Right renal pelvis (tissue), 4 donors: ENCODE measurements around the gene LRRC4. TPM values are rescaled to one million over a fixed set of nuclear protein-coding genes. Genes with fewer than 3 reads are reported as not detected.

Experiments used
- DNase-seq, 4 donors: peaks; one replicate each; pipeline ENCODE4 v3.0.0-alpha.2; 2013; ENCODE audit warnings: low read depth in 4 of 4, low spot score in 3 of 4, missing footprints in 1 of 4
- polyA plus RNA-seq, 4 donors: library from polyadenylated mRNA; unstranded; fragments of 120-200 nt; gene quantifications; one replicate each; pipeline ENCODE4 v1.2.1, GENCODE V29; 2013; ENCODE audit not compliant: insufficient read length in 4 of 4

Gene LRRC4
- polyA plus RNA-seq, 4 donors = 7.0 to 10.0 (median 8.8) TPM

DNA sequence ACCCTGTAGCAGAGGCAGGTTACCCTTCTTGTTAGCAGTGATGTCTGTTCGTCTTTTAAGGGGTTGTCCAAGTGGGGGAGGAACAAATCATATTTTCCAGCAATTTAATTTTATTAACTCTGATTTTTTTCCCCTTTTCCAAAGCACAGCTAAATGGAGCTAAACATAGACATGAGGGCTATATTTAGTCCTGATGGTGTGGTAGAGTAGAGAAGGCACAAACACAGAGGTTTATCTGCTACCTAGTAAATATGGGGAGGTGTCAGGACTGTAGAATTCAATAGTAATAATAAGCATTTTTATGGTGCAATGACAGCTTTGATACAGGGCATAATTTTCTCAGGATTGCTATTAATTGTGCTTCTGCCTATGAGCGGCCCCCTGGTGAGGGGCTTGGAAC, 22.5 kb downstream of the LRRC4 start:
- no peak for DNase-seq

DNA sequence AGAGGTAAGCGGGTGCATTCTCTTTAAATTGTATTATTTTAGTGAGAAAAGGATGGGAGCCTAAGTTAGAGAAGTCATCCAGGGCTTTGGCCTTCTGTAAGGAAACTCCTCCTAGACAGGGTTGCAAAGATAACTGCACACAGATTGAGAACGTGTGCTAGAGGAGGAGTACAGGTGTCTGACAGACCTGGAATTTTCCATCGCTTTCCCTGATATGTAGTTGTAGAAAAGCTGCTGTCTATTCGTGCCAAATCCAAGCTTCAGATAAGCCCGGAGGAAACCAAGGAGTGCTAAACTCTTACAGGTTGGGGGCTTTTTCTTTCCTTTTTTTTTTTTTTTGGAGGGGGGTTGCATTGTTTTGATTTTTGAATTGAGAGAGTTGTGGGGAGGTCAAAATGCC, 23.1 kb downstream of the LRRC4 start:
- no peak for DNase-seq

DNA sequence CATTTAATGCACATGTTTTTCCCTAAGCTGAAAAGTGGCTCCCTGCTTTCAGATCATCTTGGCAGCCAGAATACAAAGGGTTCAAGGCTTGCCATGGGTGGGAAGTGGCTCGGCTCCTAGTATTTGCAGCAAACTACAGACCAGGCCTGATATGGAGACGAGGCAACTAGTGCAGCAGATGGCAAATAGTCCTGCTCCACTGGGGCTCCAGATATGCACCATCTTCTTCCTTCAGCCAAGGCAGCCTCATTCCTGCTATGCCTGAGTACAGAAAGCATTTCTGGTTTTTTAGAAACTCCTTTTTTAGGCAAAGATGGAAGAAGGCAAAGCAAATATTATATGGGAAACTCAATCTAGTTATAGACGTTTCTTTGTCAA, 23.9 kb downstream of the LRRC4 start:
- DNase-seq = no peak

DNA sequence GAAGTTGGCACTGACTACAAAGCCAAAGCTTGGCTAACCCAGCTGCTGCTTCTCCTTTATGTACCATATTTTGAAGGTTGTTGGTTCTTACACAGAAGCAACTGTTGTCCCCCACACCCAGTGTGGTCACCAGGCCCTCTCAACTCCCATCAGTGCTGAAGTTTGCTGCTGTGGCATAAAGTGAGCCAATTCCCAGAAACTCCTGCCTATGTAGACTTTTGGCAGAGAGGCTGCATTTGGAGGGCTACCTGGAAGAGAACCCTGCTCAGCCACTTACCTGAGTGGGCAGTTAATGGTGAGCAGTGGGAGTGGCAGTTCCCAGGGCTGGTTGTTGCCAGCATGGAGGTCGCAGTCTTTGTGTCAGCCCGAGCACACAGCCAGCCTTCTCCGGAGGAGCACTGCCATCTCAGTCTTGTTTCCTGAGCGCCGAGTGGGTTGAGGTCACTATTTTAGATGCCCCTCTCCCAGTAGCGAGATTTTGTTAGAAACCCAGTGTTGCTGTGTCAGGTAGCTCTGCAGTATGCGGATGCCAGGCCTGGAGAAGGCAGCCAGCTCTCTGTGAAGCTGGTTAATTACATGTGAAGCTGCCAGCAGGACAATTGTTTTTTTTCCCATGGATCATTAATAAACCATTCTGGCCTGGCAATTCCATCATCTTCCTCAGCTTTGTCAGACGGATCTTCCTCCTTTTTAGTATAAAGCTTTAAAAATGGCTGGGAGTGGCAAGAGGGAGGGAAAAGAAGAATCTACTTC, 24.5 kb downstream of the LRRC4 start:
- no peak for DNase-seq

DNA sequence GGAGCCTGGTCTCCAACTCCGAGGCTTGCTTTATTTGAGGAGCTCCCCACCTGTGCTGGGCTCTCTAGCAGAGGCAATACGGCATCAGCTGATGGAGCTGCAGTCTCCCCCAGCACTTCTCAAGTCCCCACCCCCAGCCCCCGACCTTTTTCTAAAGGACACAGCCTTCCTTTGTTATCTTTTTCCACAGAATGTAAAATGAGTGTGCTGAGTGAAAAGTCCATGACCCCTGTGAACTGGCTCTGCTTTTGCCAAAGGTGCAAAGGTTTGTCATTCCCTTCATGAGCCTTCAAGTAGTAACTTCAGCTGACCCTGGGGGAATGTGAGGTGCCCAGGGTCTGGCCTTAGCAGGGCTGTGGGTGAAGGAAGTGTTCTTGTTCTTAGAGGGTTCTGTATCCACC, 25.5 kb downstream of the LRRC4 start:
- no peak for DNase-seq

GRCh38 chr7:128005117-128005516, 26.1 kb downstream of the LRRC4 start:
- DNase-seq = no peak

- DNase-seq = no peak
Observed at GRCh38 chr7:128004623-128005022, 26.6 kb downstream of the LRRC4 start.

- DNase-seq = no peak
Observed at GRCh38 chr7:128003787-128004186, 27.4 kb downstream of the LRRC4 start.

DNA sequence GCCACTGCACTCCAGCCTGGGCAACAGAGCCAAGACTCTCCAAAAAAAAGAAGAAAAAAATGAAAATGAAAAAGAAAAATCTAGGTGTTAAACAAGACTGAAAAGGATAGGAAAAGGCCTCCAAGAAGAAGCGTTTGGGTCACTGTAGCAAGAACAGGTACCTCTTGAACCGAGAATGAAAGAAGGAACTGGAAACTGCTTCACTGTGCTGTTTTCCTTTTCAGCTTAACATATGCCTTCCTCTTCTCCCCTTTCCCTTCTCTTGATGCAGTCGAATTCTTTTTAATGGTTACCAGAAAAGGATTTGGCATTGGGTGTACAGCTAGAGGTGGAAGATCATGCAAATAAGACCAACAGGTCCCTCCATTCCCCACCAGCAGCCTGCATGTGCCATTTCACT, 28.1 kb downstream of the LRRC4 start:
- DNase-seq = no peak

DNA sequence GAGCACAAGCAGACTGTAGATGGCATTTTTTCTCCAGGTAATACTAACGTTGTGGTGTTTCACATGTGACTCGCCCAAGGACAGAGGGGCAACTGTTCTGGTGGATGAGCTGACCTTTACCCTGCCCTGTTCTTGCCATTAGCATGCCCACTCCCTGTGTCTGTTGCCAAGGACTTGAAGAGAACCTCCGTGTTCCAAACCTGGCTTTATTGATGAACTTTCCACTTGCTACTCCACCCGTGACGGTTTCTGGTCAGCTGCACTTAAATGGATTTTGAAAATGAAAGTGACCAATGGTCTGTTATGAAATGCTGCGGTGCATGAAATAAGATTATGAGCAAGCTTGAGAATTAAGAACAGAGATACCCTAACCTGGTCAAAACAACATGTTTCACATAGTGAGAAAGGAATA, 30.4 kb downstream of the LRRC4 start:
- no peak for DNase-seq

DNA sequence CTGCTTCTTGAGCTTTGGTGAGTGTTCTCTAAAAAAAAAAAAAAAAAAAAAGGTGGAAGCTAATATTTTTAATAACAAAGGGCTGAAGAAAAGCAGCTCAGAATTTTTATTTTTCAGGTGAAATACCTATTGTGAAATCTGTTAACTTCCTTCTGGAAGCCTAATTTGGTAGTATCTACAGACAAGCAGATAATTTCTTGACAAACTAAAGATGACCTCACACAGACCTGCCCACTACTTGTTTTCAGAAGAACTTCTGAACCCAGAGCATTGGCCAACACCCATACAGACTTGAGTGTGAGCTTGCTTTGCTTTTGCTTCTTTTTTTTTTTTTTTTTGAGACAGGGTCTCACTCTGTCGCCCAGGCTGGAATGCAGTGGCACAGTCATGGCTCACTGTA, 31.2 kb downstream of the LRRC4 start:
- no peak for DNase-seq

GRCh38 chr7:127998671-127999070, 32.6 kb downstream of the LRRC4 start:
- DNase-seq = no peak

DNA sequence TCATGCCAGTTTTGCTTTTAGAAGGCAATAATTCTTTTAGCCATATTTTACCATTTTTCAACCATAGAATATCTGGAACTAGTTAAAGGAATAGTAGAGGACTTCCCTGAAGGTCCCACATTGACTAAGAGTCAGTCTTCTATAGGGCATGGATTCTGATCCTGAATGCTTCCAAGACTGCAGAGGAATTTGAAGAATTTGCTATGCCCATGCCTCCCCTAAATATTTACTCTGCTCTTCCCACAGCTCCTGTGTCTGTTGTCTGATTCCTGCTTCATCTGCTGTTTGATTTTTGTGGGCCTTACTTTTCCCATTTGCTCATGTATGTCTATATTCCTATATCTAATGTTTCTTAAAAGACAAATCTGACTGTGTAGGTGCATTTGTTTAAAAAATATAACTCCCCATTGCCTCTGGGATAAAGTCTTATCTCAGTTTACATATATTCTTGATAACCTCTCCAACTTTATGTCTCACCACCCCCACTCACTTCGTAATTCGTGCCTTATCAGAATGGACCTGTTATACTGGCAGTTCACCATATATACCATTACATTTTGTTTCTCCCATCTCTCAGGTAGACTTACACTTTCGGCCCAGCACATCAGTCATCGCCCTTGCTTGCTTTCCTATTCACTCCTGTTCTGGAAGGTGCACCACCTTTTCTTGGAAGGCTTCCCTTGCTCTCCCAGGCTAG, 33.9 kb downstream of the LRRC4 start:
- no peak for DNase-seq

- DNase-seq = no peak
Observed at GRCh38 chr7:127996253-127997071, 34.8 kb downstream of the LRRC4 start.

GRCh38 chr7:127995881-127996215, 35.4 kb downstream of the LRRC4 start:
- DNase-seq = no peak

GRCh38 chr7:127995156-127995880, 35.9 kb downstream of the LRRC4 start:
- DNase-seq = no peak

DNA sequence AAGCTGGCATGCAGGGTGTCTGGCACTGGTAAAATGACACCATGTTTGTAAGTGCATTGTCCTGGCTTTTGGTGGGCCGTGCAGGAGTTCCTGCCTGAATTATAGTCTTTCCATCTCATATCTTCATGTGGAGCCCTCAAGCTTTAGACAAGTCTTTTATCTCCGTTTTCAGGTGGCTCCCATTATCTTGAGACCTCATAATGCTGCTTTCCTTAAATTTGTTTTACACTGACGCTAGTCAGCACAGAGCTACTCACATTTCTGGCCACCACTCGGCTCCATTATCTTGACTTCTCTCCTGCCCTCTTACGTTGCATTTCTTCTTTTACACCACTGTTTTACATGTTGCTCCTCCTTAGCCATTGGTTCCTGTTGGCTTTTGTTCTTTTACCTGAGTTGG, 37.2 kb downstream of the LRRC4 start:
- DNase-seq = no peak

- DNase-seq = no peak
Observed at GRCh38 chr7:127993317-127993716, 37.9 kb downstream of the LRRC4 start.

GRCh38 chr7:127988751-127989150, 42.5 kb downstream of the LRRC4 start:
- no peak for DNase-seq

DNA sequence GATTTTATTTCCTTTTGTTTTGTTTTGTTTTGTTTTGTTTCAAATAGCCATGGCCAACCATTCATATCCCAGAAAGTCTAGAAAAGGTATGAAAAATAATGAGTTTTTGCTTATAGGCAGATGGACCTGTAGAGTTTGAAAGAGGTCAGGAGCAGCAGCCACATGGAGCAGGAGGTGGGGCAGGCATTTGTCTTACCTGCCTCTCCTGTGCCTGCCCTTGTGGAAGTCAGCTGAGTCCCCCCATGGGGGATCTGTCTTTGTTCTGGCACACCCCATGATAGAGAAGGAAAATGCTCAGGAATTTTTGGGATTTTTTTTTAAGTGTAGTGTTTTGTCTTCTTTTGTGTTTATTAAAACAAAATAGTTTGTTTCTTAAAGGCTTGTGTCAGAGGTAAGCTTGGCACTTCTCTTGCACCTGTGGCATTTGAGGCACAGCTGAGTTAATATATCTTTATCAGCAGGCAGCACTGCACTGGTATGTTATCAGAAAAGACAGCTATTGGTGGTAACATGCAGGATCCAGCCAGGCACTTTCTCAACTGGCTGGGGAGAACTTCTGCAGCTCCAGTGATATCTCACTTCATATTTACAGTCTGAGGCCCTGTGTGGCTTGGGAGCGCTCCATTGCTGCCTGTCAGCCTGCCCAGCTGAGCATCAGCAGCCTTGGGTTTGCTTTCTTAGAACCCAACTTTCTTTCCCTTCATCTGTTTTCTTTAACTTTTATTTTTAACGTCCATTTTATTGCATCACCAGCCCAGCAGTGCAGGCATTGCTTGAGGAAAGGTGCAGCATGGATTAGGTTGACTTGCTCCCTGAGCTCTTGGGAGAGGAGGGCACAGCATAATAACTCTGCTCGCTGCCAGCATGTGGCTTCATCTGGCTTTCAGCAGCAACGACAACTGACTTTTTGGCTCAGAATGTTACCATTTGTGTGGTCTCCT, 44.4 kb downstream of the LRRC4 start:
- DNase-seq = no peak
